ENCODE data around the gene GPAM. TPM values are rescaled to one million over a fixed set of nuclear protein-coding genes. Genes with fewer than 3 reads are reported as not detected.
"Not testable (repeated sequence)": the region's sequence is repeated elsewhere in the genome, so short reads cannot be mapped to it uniquely, and the experiment has no call there.

GPAM gene
- 19.6 TPM for total RNA-seq

GRCh38 chr10:112183329-112184051, at the start of gene GPAM:
Gene GPAM (minus strand): TSS chr10:112183765. CDS start chr10:112181784, 1,981 bp downstream.
- DNase-seq (ENCODE audit: low spot score): peak; percentile 97

- no peak for DNase-seq (ENCODE audit: low spot score)
Measured at GRCh38 chr10:112232670-112233069, 49.1 kb upstream of the GPAM start.

GRCh38 chr10:112231602-112232400, 48.2 kb upstream of the GPAM start:
- no peak for DNase-seq (ENCODE audit: low spot score)

- DNase-seq (ENCODE audit: low spot score): no peak
Measured at GRCh38 chr10:112230325-112230988, 46.9 kb upstream of the GPAM start.

- DNase-seq (ENCODE audit: low spot score): no peak
Measured at GRCh38 chr10:112229901-112230300, 46.3 kb upstream of the GPAM start.

- DNase-seq (ENCODE audit: low spot score): no peak
Measured at GRCh38 chr10:112229096-112229495, 45.5 kb upstream of the GPAM start.

GRCh38 chr10:112228366-112229088, 45.0 kb upstream of the GPAM start:
- DNase-seq (ENCODE audit: low spot score): not testable (repeated sequence)

- peak; percentile 24 for DNase-seq (ENCODE audit: low spot score)
Measured at GRCh38 chr10:112227331-112227987, 43.9 kb upstream of the GPAM start.

GRCh38 chr10:112226439-112227248, 43.1 kb upstream of the GPAM start:
- DNase-seq (ENCODE audit: low spot score): no peak

GRCh38 chr10:112225771-112226438, 42.3 kb upstream of the GPAM start:
- no peak for DNase-seq (ENCODE audit: low spot score)

GRCh38 chr10:112224933-112225529, 41.5 kb upstream of the GPAM start:
- DNase-seq (ENCODE audit: low spot score): no peak

- no peak for DNase-seq (ENCODE audit: low spot score)
Measured at GRCh38 chr10:112223725-112224124, 40.2 kb upstream of the GPAM start.

- no peak for DNase-seq (ENCODE audit: low spot score)
Measured at GRCh38 chr10:112222799-112223198, 39.2 kb upstream of the GPAM start.

GRCh38 chr10:112221545-112221944, 38.0 kb upstream of the GPAM start:
- DNase-seq (ENCODE audit: low spot score): no peak

GRCh38 chr10:112218960-112219359, 35.4 kb upstream of the GPAM start:
- no peak for DNase-seq (ENCODE audit: low spot score)

- no peak for DNase-seq (ENCODE audit: low spot score)
Measured at GRCh38 chr10:112218036-112218390, 34.4 kb upstream of the GPAM start.

- no peak for DNase-seq (ENCODE audit: low spot score)
Measured at GRCh38 chr10:112217386-112218035, 33.9 kb upstream of the GPAM start.

GRCh38 chr10:112216966-112217365, 33.4 kb upstream of the GPAM start:
- no peak for DNase-seq (ENCODE audit: low spot score)

GRCh38 chr10:112216151-112216550, 32.6 kb upstream of the GPAM start:
- no peak for DNase-seq (ENCODE audit: low spot score)

All from mucosa of gallbladder (tissue), 1 donor.